Neuron (in vitro differentiated cells): ENCODE measurements around the gene SLAMF1.
"Not testable (repeated sequence)": the region's sequence is repeated elsewhere in the genome, so short reads cannot be mapped to it uniquely, and the experiment has no call there.

ENCODE experiments used
- H2AFZ ChIP-seq: one replicate; pipeline ENCODE4 v1.6.1; 2013; ENCODE audit warnings: low read depth, mild to moderate bottlenecking, inconsistent platforms, low read length, moderate library complexity
- H3K27me3 ChIP-seq: one replicate; pipeline ENCODE4 v1.6.1; 2013; ENCODE audit warnings: low read length; ENCODE audit not compliant: insufficient read depth
- H3K36me3 ChIP-seq: one replicate; pipeline ENCODE4 v1.6.1; 2013; ENCODE audit warnings: low read length; ENCODE audit not compliant: insufficient read depth
- H3K4me1 ChIP-seq: one replicate; pipeline ENCODE4 v1.6.1; 2013; ENCODE audit warnings: low read length; ENCODE audit not compliant: insufficient read depth
- H3K4me3 ChIP-seq: 2 replicates; pipeline ENCODE4 v1.5.1; 2013; ENCODE audit warnings: mild to moderate bottlenecking, low read length, moderate library complexity
- H3K9me3 ChIP-seq: one replicate; pipeline ENCODE4 v1.6.1; 2013; ENCODE audit warnings: low read length

Gene SLAMF1, protein sequence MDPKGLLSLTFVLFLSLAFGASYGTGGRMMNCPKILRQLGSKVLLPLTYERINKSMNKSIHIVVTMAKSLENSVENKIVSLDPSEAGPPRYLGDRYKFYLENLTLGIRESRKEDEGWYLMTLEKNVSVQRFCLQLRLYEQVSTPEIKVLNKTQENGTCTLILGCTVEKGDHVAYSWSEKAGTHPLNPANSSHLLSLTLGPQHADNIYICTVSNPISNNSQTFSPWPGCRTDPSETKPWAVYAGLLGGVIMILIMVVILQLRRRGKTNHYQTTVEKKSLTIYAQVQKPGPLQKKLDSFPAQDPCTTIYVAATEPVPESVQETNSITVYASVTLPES

DNA sequence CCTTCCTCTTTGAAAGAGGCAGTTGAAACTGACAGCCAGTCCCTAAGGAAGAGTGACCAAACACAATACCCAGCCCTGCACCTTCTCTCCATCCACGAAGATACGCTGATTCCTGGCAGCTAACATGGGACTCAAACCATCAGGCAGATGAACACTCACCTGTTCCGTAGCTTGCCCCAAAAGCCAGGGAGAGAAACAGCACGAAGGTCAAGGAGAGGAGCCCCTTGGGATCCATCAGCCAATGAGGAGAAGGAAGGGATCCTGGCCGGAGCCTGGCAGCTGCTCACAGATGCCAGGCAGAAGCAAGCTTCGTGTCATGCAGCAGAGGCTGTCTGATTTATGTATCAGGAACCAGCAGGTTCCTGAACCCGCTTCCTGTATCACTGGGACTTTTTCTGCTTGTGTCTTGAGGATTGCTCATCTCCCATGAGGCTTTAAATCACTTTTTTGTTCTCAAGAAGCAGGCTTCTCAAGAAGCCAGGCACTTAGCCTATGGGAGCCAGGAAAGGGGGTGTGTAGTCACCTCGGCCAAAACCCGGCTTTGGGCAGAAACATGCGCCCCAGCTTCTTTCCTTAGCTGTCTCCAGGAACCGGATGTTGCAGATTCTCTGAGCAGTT, at the start of gene SLAMF1:
TSS of gene SLAMF1 (minus strand) at position 334 of the 618 bp plus-strand sequence. CDS start at position 235, 99 bp downstream.
- no peaks in the 10 kb centered on the region for H3K4me1 ChIP-seq
- no peaks in the 10 kb centered on the region for H3K9me3 ChIP-seq
- H3K4me3 ChIP-seq, result no peak within 1 kb of the TSS
- H3K36me3 ChIP-seq, result no peaks in the 10 kb centered on the region
- peaks cover 2% of the 10 kb centered on the region for H3K27me3 ChIP-seq
- no peak within 1 kb of the TSS for H2AFZ ChIP-seq

DNA sequence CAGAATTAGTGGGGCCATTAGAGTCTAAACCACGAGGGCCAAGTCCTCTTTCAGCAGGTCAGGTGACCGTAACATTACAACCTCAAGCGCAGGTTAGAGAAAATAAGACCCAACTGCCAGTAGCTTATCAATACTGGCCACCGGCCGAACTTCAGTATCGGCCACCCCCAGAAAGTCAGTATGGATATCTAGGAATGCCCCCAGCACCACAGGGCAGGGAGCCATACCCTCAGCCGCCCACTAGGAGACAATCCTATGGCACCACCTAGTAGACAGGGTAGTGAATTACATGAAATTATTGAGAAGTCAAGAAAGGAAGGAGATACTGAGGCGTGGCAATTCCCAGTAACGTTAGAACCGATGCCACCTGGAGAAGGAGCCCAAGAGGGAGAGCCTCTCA, 45.5 kb upstream of the SLAMF1 start:
- peaks cover 10% of the 10 kb centered on the region for H3K27me3 ChIP-seq
- not testable (repeated sequence) for H3K36me3 ChIP-seq, H3K4me1 ChIP-seq, H3K9me3 ChIP-seq, H3K4me3 ChIP-seq, H2AFZ ChIP-seq

DNA sequence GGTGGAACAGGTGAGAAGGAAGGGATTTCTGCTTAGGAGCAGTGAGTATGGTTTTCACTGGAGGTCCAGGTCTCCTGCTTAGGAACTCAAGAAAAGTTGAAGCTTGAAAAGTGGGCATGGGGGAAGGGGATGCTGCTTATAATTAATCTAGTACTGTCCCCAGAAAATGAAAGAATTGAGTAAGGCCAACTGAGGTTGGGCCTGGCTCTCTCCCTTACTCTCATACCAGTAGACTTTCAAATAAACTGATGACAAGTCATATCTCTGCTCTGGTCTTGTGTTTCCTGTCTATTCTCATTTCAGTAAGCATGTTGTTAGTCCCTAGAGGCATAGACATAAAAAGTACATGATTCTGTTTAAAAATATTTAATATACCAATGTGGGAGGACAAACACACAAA, 38.4 kb upstream of the SLAMF1 start:
- Histone ChIP-seq H3K4me3 (no peak overlapping the region), H3K9me3 (no peaks in the 10 kb centered on the region), H3K4me1 (no peaks in the 10 kb centered on the region), H3K27me3 (peaks cover 5% of the 10 kb centered on the region), H2AFZ (no peak overlapping the region), H3K36me3 (no peaks in the 10 kb centered on the region)

DNA sequence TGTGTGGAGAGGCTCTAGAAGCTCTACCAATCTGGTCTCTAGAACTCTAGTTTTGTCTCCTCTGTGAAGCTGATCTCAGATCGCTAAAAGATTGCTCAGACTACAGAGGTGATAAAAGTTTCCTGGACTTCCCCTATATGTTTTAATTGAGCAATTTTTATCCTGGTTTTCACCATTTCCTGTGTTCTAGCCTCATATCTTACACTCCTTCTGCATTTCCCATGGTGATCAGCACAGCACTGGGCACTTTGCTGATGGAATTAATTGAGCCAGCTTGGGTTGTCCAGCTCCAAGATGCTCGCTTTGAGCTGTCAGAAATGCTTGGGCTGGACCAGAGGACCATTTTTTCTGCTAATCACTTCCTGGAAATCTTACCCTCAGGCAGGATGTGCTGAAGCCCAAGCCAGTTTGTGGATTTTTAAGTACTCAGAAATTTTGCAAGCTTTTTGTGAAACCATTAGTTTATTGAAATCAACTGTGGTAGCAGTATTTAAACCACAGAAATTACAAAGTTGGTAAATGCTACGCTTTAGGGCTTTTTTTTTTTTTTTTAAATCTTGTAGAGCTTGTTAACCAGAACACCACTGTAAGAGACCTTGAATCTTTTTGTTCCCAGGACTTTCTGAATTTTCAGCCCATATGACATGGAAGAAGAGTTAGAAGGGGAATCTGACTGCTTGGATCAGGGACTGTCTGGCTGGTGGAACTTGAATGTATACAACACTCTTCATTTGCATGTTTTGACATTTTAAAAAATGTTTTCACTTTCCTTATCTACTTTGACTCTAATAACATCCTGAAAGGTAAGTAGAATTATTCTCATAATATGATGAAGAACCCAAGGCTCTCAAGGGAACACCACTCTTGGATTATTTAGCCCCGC, 36.4 kb upstream of the SLAMF1 start:
- Histone ChIP-seq H3K4me3 (no peak overlapping the region), H3K9me3 (no peaks in the 10 kb centered on the region), H3K36me3 (no peaks in the 10 kb centered on the region), H3K27me3 (peaks cover 4% of the 10 kb centered on the region), H2AFZ (no peak overlapping the region), H3K4me1 (no peaks in the 10 kb centered on the region)

DNA sequence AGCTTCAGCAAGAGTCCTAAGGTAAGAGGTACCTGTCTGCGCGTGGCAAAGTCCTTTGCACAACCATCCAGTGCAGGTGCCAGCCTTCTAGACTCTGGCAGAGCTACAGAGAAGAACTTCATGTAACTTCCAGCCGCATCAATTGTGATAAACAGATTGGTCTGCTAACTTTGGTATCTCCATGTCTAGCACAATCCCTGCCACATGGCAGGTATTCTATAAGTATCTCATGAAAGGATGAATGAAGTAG, 35.0 kb upstream of the SLAMF1 start:
- Histone ChIP-seq H3K9me3 (no peaks in the 10 kb centered on the region), H3K4me1 (no peaks in the 10 kb centered on the region), H3K4me3 (no peak overlapping the region), H2AFZ (no peak overlapping the region), H3K27me3 (no peaks in the 10 kb centered on the region), H3K36me3 (no peaks in the 10 kb centered on the region)

DNA sequence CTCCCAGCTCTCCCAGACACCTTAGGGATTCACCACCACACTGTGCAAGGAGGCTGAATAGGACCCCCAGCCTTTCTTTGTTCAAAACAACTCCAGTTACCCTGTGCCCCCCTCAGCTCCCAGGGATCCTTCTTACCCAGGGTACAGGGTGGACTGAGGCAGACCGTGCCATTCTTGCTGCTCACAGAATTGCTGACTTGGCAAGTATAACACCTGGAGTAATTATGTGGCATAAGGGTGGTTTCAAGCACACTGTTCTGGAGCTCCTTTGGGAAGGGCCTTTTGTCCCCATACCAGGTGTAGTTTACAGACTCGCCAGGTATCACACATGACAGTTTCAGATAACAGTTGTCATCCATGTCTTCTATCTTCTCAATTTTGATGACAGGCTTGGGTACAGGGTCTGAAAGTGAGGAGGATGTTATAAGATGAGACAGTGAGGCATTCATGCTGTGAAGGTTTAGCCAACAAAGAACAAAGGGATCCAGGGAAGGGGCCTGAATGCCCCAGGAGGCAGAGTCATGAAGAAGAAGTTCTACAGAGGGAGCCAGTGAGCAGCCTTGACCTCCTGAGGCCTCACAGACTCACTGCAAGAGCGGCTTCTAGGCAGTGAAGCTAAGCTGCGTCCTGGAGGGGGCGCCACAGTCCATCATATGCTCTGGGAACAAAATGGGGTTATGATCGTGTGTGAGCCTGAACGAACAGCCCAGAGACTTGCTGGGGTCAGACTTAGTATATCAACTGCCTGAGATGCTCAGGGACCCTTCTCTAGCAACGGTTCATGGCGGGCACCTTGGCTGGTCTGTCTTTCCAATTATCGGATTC, 34.4 kb upstream of the SLAMF1 start:
- Histone ChIP-seq H3K4me1 (no peaks in the 10 kb centered on the region), H2AFZ (no peak overlapping the region), H3K27me3 (no peaks in the 10 kb centered on the region), H3K36me3 (no peaks in the 10 kb centered on the region), H3K9me3 (no peaks in the 10 kb centered on the region), H3K4me3 (no peak overlapping the region)

DNA sequence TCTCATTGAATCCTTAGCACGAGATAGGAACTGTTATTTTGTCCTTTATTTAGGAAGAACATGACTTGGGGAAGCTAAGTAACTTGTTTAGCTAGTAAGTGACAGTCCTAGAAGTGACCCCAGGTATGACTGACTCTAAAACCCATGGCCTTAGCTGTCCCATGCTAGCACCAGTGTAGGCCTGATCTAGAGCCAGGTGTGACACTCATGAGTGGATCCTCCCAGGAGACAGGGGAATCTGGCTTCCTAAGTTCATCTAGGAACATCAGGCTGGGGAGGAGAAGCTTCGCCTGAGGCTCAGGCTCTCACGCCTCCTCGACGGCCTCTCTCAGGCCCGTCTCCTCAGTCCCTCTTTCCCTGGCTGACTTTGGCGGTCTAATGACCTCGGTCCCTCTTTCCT, 33.6 kb upstream of the SLAMF1 start:
- H3K4me3 ChIP-seq, result no peak overlapping the region
- H3K4me1 ChIP-seq, result no peaks in the 10 kb centered on the region
- H3K27me3 ChIP-seq, result no peaks in the 10 kb centered on the region
- H2AFZ ChIP-seq, result no peak overlapping the region
- H3K9me3 ChIP-seq, result no peaks in the 10 kb centered on the region
- H3K36me3 ChIP-seq, result no peaks in the 10 kb centered on the region

DNA sequence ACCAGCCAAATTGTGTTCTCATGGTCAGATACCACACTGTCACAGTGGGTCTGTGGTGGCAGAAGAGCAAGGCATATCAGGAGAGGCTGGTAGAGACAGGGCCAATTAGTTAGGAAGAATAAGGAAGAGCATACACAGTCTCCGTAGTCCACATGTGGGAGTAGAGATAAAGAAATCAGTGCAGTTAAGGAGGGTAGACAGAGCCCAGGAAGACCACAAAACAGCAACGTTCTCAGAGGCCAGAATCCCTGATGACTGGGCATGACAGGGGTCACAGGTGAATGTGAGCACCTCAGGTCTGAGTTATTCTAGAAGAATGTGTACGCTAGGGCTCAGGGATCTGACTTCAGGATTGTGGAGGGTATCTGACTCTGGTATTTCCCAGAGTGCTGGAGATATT, 33.0 kb upstream of the SLAMF1 start:
- no peaks in the 10 kb centered on the region for H3K36me3 ChIP-seq
- H3K27me3 ChIP-seq, result no peaks in the 10 kb centered on the region
- H2AFZ ChIP-seq, result no peak overlapping the region
- H3K4me1 ChIP-seq, result no peaks in the 10 kb centered on the region
- no peak overlapping the region for H3K4me3 ChIP-seq
- H3K9me3 ChIP-seq, result no peaks in the 10 kb centered on the region

DNA sequence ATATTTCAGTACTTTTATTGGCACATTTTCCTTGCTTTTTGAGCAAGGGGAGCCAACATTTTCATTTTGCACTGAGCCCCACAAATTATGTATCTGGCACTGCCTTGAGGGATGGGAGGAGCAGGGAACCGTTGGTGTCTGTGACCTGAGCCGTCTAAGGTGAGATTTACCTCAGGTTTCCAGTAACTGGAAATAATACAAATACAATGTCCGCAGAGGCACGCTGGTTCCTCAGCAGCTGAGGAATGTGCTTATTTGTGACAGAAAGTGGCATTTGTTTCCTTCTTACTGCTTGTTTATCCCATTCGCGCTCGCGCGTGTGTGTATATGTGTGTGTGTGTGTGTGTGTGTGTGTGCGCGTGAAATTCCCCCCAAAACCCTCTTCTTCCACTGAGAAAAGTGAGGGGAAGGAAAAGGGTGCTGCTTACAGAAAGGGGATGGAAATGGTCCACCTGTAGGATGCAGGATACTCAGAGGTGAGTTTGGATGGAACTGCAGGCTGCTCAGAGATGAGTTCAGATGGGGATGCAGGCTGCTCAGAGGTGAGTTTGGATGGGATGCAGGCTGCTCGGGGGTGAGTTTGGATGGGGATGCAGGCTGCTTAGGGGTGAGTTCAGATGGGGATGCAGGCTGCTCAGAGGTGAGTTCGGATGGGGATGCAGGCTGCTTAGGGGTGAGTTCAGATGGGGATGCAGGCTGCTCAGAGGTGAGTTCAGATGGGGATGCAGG, 30.2 kb upstream of the SLAMF1 start:
- Histone ChIP-seq H3K4me3 (no peak overlapping the region), H3K4me1 (no peaks in the 10 kb centered on the region), H2AFZ (no peak overlapping the region), H3K9me3 (no peaks in the 10 kb centered on the region), H3K36me3 (no peaks in the 10 kb centered on the region), H3K27me3 (peaks cover 6% of the 10 kb centered on the region)

DNA sequence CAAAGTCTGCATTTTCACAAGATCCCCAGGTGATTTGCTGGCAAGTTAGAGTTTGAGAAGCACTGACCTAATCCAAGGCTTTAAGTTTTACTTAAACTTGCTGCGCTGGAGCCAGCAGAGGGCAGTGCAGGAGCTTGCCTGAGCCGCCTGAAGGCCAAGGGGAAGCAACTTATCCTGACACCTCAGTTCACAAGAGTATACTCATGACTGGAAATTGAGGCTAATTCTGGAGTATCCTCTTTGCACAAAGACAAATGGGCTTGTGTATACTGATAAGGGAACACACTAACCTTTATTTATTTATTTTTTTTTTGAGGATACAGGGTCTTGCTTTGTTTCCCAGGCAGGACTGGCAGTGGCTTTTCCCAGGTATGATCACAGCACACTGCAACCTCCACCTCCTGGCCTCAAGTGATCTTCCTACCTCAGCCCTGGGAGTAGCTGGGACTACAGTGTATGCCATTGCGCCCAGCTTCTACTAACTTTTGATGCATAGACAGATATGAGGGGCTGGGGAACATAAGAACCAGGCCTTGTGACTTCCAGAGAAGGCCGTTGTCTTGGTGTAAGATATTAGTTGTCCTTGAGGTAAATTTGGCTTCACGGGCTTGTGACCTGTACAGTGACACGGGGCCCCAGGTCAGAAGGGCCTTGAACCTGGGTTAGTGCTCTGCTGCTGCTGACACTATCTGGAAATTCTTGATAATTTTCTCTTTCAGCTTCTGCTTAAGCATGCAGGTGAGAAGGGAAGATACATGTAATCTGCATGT, 29.0 kb upstream of the SLAMF1 start:
- H3K9me3 ChIP-seq, result no peaks in the 10 kb centered on the region
- H3K36me3 ChIP-seq, result no peaks in the 10 kb centered on the region
- H3K4me1 ChIP-seq, result no peaks in the 10 kb centered on the region

DNA sequence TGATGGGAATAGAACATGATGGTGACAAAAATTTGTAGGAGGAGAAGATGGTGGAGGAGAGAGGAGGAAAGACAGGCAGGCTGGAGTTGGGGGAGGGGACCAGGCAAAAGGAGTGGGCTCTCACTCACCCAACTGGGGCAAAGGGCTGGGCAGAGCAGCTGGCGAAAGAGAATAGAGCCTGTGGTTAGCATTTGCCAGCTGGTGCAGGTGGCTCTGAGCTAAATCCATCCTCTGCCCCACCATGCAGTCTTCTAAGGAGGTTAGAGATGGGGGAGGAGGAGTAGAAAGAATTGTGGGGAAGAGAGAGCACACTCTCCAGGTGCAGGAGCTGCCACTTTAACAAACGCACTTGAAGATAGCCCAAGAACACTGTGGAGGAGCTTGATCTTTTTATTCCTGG, 27.6 kb upstream of the SLAMF1 start:
- no peaks in the 10 kb centered on the region for H3K9me3 ChIP-seq
- no peaks in the 10 kb centered on the region for H3K36me3 ChIP-seq
- H3K4me1 ChIP-seq, result no peaks in the 10 kb centered on the region
- no peak overlapping the region for H2AFZ ChIP-seq
- H3K27me3 ChIP-seq, result peaks cover 9% of the 10 kb centered on the region
- H3K4me3 ChIP-seq, result no peak overlapping the region

More for the DNA sequence above, 29.0 kb upstream of the SLAMF1 start:
- Histone ChIP-seq H2AFZ (no peak overlapping the region), H3K27me3 (peaks cover 6% of the 10 kb centered on the region), H3K4me3 (no peak overlapping the region)
